ENCODE results near the gene CCM2. TPM values are rescaled to one million over a fixed set of nuclear protein-coding genes. Genes with fewer than 3 reads are reported as not detected.

Gene CCM2
- total RNA-seq, 4 donors from 2014 or later = 35.8 to 62.0 (median 51.9) TPM

DNA sequence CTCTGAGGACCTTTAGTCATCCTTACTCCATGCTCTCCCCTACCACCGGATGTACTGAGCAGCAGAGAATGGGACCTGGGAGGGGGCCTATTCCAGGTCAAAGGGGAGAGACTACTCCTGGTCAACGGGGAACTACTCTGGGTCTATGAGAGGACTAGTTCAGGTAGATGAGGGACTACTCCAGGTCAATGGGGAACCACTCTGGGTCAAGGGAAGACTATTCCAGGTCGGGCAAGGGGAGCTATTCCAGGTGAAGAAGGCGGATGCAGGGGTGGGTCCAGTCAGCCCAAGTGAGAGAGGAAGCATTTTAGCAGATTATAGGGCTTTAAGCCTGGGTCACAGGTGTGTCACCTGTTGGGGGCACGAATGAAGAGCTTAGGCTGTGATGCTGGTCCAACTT lies 35.4 kb downstream of the CCM2 start:
- Histone ChIP-seq H3K4me3 (no peak overlapping the region), H3K27me3 (no peaks in the 10 kb centered on the region), H3K9me3 (no peaks in the 10 kb centered on the region), H3K4me1 (peaks cover 0 to 20% (median 4%) of the 10 kb centered on the region in 3 donors), H3K27ac (no peak overlapping the region), H3K36me3 (peaks cover 0 to 28% of the 10 kb centered on the region in 2 donors)
- TF ChIP-seq, protein P1, sequence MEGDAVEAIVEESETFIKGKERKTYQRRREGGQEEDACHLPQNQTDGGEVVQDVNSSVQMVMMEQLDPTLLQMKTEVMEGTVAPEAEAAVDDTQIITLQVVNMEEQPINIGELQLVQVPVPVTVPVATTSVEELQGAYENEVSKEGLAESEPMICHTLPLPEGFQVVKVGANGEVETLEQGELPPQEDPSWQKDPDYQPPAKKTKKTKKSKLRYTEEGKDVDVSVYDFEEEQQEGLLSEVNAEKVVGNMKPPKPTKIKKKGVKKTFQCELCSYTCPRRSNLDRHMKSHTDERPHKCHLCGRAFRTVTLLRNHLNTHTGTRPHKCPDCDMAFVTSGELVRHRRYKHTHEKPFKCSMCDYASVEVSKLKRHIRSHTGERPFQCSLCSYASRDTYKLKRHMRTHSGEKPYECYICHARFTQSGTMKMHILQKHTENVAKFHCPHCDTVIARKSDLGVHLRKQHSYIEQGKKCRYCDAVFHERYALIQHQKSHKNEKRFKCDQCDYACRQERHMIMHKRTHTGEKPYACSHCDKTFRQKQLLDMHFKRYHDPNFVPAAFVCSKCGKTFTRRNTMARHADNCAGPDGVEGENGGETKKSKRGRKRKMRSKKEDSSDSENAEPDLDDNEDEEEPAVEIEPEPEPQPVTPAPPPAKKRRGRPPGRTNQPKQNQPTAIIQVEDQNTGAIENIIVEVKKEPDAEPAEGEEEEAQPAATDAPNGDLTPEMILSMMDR (IDR thresholded peaks at IDR 0.05) = no peak
- TF ChIP-seq POLR2A (IDR thresholded peaks at IDR 0.05) (no peak), POLR2AphosphoS5 (IDR thresholded peaks at IDR 0.05) (no peak), EP300 (IDR thresholded peaks at IDR 0.05) (no peak)
- 95 to 100% methylated on average over 1 to 4 of the region's 5 CpGs for WGBS, 2 donors (ENCODE audit: low coverage in 1 of 2)
- no peak for ATAC-seq

DNA sequence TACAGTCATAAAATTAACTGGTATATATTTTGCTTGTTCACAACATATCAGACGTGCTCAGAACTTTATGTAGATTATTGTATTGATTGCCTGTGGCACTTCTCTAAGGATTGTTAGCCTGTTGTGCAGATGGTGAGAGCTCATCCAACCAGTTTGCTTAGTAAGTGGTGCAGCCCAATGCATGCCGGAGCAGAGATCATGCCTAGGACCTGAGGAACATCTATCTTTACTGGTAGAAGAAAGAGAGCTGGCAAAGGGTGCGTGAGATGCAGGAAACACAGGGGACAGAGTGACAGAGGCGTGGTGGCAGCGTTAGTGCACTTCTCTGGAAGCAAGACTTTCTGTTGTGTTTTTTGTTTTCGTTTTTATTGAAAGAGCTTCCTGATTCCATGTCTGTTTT lies 35.9 kb downstream of the CCM2 start:
- peaks cover 0 to 34% of the 10 kb centered on the region in 2 donors for H3K36me3 ChIP-seq
- no peak for ATAC-seq
- WGBS, 2 donors (ENCODE audit: low coverage in 1 of 2) = 72 to 82% methylated on average over 2 to 5 of the region's 6 CpGs
- no peaks in the 10 kb centered on the region for H3K9me3 ChIP-seq
- no peak overlapping the region for H3K4me3 ChIP-seq
- TF ChIP-seq POLR2A (IDR thresholded peaks at IDR 0.05) = no peak
- no peak for TF ChIP-seq POLR2AphosphoS5 (IDR thresholded peaks at IDR 0.05)
- TF ChIP-seq, protein P1 (IDR thresholded peaks at IDR 0.05) = no peak
- H3K27me3 ChIP-seq = no peaks in the 10 kb centered on the region
- peaks cover 0 to 20% (median 4%) of the 10 kb centered on the region in 3 donors for H3K4me1 ChIP-seq
- no peak overlapping the region for H3K27ac ChIP-seq

DNA sequence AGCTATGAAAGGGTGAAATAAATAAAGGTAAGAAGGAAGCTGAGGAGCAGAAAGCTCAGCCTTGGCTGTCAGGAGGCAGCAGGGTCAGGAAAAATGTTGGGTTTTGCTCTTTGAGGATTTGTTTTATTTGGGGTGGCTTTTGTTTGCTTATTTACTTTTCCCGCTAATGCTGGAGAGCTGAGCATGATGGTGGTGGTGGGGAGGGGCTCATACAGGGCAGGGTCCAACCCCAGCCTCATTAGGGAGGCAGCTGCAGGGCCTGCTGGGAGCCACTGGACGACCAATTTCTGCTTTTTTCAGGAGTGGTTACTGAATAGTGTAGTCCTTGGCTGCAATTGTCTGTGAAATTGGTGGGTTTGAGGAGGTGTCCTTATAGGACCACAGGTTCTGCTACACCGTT lies 36.3 kb downstream of the CCM2 start:
- 77 to 81% methylated on average over 3 of the region's 3 CpGs for WGBS, 2 donors (ENCODE audit: low coverage in 1 of 2)

DNA sequence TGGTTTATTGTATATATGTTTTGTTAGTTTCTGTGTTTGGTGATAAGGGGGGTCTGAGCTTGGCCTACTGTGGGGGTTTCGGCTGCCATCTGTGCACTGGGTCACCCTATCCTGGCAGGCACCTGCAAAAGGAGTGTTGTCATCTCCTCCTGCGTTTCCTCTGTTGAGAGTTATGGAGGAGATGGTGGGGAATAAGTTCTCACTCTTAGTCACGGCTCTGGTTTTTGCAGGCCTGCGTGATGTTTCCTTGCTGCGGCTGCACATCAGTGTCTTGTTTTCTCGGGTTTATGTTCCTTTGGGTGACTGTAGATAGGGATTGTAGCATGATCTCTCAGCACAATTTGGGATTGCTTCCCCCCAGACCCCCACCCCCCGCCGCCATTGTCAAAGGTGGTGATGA lies 36.8 kb downstream of the CCM2 start:
- Histone ChIP-seq H3K27ac (no peak overlapping the region), H3K9me3 (no peaks in the 10 kb centered on the region), H3K27me3 (no peaks in the 10 kb centered on the region), H3K4me3 (no peak overlapping the region), H3K4me1 (peaks cover 0 to 20% (median 4%) of the 10 kb centered on the region in 3 donors), H3K36me3 (peaks cover 0 to 40% of the 10 kb centered on the region in 2 donors)
- ATAC-seq = no peak
- WGBS, 2 donors (ENCODE audit: low coverage in 1 of 2) = 78 to 98% methylated on average over 6 of the region's 8 CpGs
- TF ChIP-seq EP300 (IDR thresholded peaks at IDR 0.05) (no peak), POLR2AphosphoS5 (IDR thresholded peaks at IDR 0.05) (no peak)
- TF ChIP-seq, protein P1 (IDR thresholded peaks at IDR 0.05) = no peak

More for the DNA sequence above, 36.3 kb downstream of the CCM2 start:
- Histone ChIP-seq H3K36me3 (peaks cover 0 to 38% of the 10 kb centered on the region in 2 donors), H3K27ac (no peak overlapping the region), H3K9me3 (no peaks in the 10 kb centered on the region), H3K4me3 (no peak overlapping the region), H3K4me1 (peaks cover 0 to 20% (median 4%) of the 10 kb centered on the region in 3 donors), H3K27me3 (no peaks in the 10 kb centered on the region)
- ATAC-seq = no peak
- TF ChIP-seq POLR2A (IDR thresholded peaks at IDR 0.05) (no peak), POLR2AphosphoS5 (IDR thresholded peaks at IDR 0.05) (no peak), EP300 (IDR thresholded peaks at IDR 0.05) (no peak)
- TF ChIP-seq, protein P1 (IDR thresholded peaks at IDR 0.05) = no peak

GRCh38 chr7:45037876-45038275 lies 37.9 kb downstream of the CCM2 start:
- WGBS, 2 donors (ENCODE audit: low coverage in 1 of 2) = 69 to 100% methylated on average over 1 to 2 of the region's 5 CpGs
- TF ChIP-seq POLR2A (IDR thresholded peaks at IDR 0.05) (no peak), EP300 (IDR thresholded peaks at IDR 0.05) (no peak), POLR2AphosphoS5 (IDR thresholded peaks at IDR 0.05) (no peak)
- TF ChIP-seq, protein P1 (IDR thresholded peaks at IDR 0.05) = no peak
- no peak overlapping the region for H3K27ac ChIP-seq
- no peak for ATAC-seq
- H3K4me1 ChIP-seq = peaks cover 0 to 20% (median 4%) of the 10 kb centered on the region in 3 donors
- peaks cover 0 to 50% of the 10 kb centered on the region in 2 donors for H3K36me3 ChIP-seq
- no peaks in the 10 kb centered on the region for H3K9me3 ChIP-seq
- H3K4me3 ChIP-seq = no peak overlapping the region
- no peaks in the 10 kb centered on the region for H3K27me3 ChIP-seq
